ENCODE measurements around the gene NEGR1.

Gene NEGR1

GRCh38 chr1:71695821-71696220 is 586.5 kb downstream of the NEGR1 start:
- DNase-seq = no peak

GRCh38 chr1:71695084-71695483 is 587.3 kb downstream of the NEGR1 start:
- DNase-seq = no peak

- DNase-seq = no peak
These were observed 588.8 kb downstream of the NEGR1 start for GRCh38 chr1:71693581-71693980.

GRCh38 chr1:71689635-71690034 is 592.7 kb downstream of the NEGR1 start:
- DNase-seq = no peak

GRCh38 chr1:71687376-71687775 is 595.0 kb downstream of the NEGR1 start:
- no peak for DNase-seq

GRCh38 chr1:71676979-71677925 is 605.1 kb downstream of the NEGR1 start:
- no peak for DNase-seq

GRCh38 chr1:71668065-71668464 is 614.3 kb downstream of the NEGR1 start:
- no peak for DNase-seq

GRCh38 chr1:71667216-71667615 is 615.1 kb downstream of the NEGR1 start:
- no peak for DNase-seq

GRCh38 chr1:71666609-71667008 is 615.7 kb downstream of the NEGR1 start:
- no peak for DNase-seq

- no peak for DNase-seq
These were observed 621.9 kb downstream of the NEGR1 start for GRCh38 chr1:71660411-71660810.

- DNase-seq = no peak
These were observed 624.3 kb downstream of the NEGR1 start for GRCh38 chr1:71657891-71658679.

- no peak for DNase-seq
These were observed 625.4 kb downstream of the NEGR1 start for GRCh38 chr1:71656902-71657301.

- DNase-seq = no peak
These were observed 626.7 kb downstream of the NEGR1 start for GRCh38 chr1:71655604-71656003.

- no peak for DNase-seq
These were observed 628.4 kb downstream of the NEGR1 start for GRCh38 chr1:71653952-71654351.

- no peak for DNase-seq
These were observed 631.1 kb downstream of the NEGR1 start for GRCh38 chr1:71651214-71651613.

GRCh38 chr1:71650119-71650518 is 632.2 kb downstream of the NEGR1 start:
- no peak for DNase-seq

GRCh38 chr1:71649608-71650007 is 632.7 kb downstream of the NEGR1 start:
- no peak for DNase-seq

GRCh38 chr1:71647513-71648300 is 634.6 kb downstream of the NEGR1 start:
- no peak for DNase-seq

- DNase-seq = no peak
These were observed 637.3 kb downstream of the NEGR1 start for GRCh38 chr1:71645015-71645414.

GRCh38 chr1:71641903-71642302 is 640.4 kb downstream of the NEGR1 start:
- no peak for DNase-seq

GRCh38 chr1:71640998-71641397 is 641.3 kb downstream of the NEGR1 start:
- no peak for DNase-seq

- DNase-seq = no peak
These were observed 642.2 kb downstream of the NEGR1 start for GRCh38 chr1:71640116-71640515.

Data from hypothalamus (tissue), 51 donors.